ENCODE results near the gene SARDH. TPM values are rescaled to one million over a fixed set of nuclear protein-coding genes. Genes with fewer than 3 reads are reported as not detected.

Gene SARDH
- total and polyA plus RNA-seq, 7 donors: 0.49 to 3.0 (median 1.9) TPM; not detected in 1

GRCh38 chr9:133657120-133657661, 81.0 kb downstream of the SARDH start:
- Histone ChIP-seq H3K27ac (no peak overlapping the region), H3K9me3 (no peaks in the 10 kb centered on the region), H3K36me3 (no peaks in the 10 kb centered on the region), H3K27me3 (peaks cover 0 to 98% (median 46%) of the 10 kb centered on the region in 3 donors), H3K4me3 (no peak overlapping the region), H3K4me1 (peaks cover 0 to 19% (median 16%) of the 10 kb centered on the region in 4 donors)
- intact Hi-C loops (cut with DNase I): loop anchor here (5.0 kb wide), 1 partner anchor 70 kb away; no protein-coding TSS in a partner anchor
- WGBS, 2 donors: 70 to 76% methylated on average over 13 of the region's 13 CpGs
- no peak for DNase-seq
- TF ChIP-seq CTCF (IDR thresholded peaks at IDR 0.05): no peak
- TF ChIP-seq EP300 (IDR thresholded peaks at IDR 0.05): no peak
- TF ChIP-seq POLR2AphosphoS5 (IDR thresholded peaks at IDR 0.05): no peak
- TF ChIP-seq POLR2A (IDR thresholded peaks at IDR 0.05): no peak

GRCh38 chr9:133656211-133657119, 81.7 kb downstream of the SARDH start:
- no peak for DNase-seq
- peaks cover 0 to 19% (median 16%) of the 10 kb centered on the region in 4 donors for H3K4me1 ChIP-seq
- H3K36me3 ChIP-seq: no peaks in the 10 kb centered on the region
- H3K27me3 ChIP-seq: peaks cover 0 to 98% (median 54%) of the 10 kb centered on the region in 3 donors
- 66 to 68% methylated on average over 36 of the region's 36 CpGs for WGBS, 2 donors
- H3K9me3 ChIP-seq: no peaks in the 10 kb centered on the region
- intact Hi-C loops (cut with DNase I): loop anchor here (5.0 kb wide), 1 partner anchor 69 kb away; no protein-coding TSS in a partner anchor
- TF ChIP-seq EP300 (IDR thresholded peaks at IDR 0.05) (no peak), POLR2A (IDR thresholded peaks at IDR 0.05) (no peak), CTCF (IDR thresholded peaks at IDR 0.05) (no peak), POLR2AphosphoS5 (IDR thresholded peaks at IDR 0.05) (no peak)
- no peak overlapping the region for H3K27ac ChIP-seq
- no peak overlapping the region for H3K4me3 ChIP-seq

- intact Hi-C loops (cut with DNase I): loop anchor here (5.0 kb wide), 1 partner anchor 68 kb away; no protein-coding TSS in a partner anchor
- 70 to 79% methylated on average over 14 of the region's 14 CpGs for WGBS, 2 donors
- Histone ChIP-seq H3K36me3 (no peaks in the 10 kb centered on the region), H3K4me3 (no peak overlapping the region), H3K27me3 (peaks cover 0 to 96% (median 54%) of the 10 kb centered on the region in 3 donors), H3K27ac (no peak overlapping the region), H3K9me3 (no peaks in the 10 kb centered on the region), H3K4me1 (peaks cover 0 to 19% (median 16%) of the 10 kb centered on the region in 4 donors)
- no peak for DNase-seq
- TF ChIP-seq POLR2AphosphoS5 (IDR thresholded peaks at IDR 0.05) (no peak), EP300 (IDR thresholded peaks at IDR 0.05) (no peak), CTCF (IDR thresholded peaks at IDR 0.05) (no peak), POLR2A (IDR thresholded peaks at IDR 0.05) (no peak)
These were observed 82.5 kb downstream of the SARDH start for GRCh38 chr9:133655701-133656100.

- intact Hi-C loops (cut with DNase I): loop anchor here (5.0 kb wide), 1 partner anchor 68 kb away; no protein-coding TSS in a partner anchor
- peaks cover 0 to 89% (median 54%) of the 10 kb centered on the region in 3 donors for H3K27me3 ChIP-seq
- no peak for TF ChIP-seq POLR2AphosphoS5 (IDR thresholded peaks at IDR 0.05)
- no peak for TF ChIP-seq CTCF (IDR thresholded peaks at IDR 0.05)
- no peak for TF ChIP-seq EP300 (IDR thresholded peaks at IDR 0.05)
- TF ChIP-seq POLR2A (IDR thresholded peaks at IDR 0.05): no peak
- DNase-seq: no peak
- no peaks in the 10 kb centered on the region for H3K9me3 ChIP-seq
- peaks cover 0 to 19% (median 16%) of the 10 kb centered on the region in 4 donors for H3K4me1 ChIP-seq
- 60 to 69% methylated on average over 38 of the region's 38 CpGs for WGBS, 2 donors
- H3K27ac ChIP-seq: no peak overlapping the region
- H3K36me3 ChIP-seq: no peaks in the 10 kb centered on the region
- no peak overlapping the region for H3K4me3 ChIP-seq
These were observed 83.2 kb downstream of the SARDH start for GRCh38 chr9:133654736-133655657.
